ENCODE measurements around the gene MKRN2OS.

The MKRN2OS gene

DNA sequence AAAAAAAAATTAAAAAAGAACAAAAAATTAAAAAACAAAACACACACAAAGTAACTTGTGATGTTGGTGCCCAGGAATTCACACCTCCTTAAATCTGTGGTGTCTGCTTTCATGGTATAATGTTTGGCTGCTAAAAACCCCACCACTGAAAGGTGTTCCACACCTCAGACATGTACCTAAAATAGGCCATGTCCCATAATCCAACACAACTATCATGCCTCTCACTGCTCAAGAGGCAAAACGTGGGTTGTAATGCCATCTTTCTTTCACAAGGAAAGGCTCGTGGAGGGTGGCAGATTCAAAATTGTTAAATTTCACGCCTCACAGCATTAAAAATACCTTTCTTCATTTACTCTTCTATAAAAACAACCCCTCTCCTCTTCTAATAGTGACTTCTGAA, 41.1 kb upstream of the MKRN2OS start:
- no peak for DNase-seq (ENCODE audit: low read depth, low spot score)
- TF ChIP-seq, protein P1, sequence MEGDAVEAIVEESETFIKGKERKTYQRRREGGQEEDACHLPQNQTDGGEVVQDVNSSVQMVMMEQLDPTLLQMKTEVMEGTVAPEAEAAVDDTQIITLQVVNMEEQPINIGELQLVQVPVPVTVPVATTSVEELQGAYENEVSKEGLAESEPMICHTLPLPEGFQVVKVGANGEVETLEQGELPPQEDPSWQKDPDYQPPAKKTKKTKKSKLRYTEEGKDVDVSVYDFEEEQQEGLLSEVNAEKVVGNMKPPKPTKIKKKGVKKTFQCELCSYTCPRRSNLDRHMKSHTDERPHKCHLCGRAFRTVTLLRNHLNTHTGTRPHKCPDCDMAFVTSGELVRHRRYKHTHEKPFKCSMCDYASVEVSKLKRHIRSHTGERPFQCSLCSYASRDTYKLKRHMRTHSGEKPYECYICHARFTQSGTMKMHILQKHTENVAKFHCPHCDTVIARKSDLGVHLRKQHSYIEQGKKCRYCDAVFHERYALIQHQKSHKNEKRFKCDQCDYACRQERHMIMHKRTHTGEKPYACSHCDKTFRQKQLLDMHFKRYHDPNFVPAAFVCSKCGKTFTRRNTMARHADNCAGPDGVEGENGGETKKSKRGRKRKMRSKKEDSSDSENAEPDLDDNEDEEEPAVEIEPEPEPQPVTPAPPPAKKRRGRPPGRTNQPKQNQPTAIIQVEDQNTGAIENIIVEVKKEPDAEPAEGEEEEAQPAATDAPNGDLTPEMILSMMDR (IDR thresholded peaks at IDR 0.05; ENCODE audit: low read depth, low read length), result no peak
- no peak overlapping the region for H3K4me3 ChIP-seq (ENCODE audit: low read depth, low read length)
- in situ Hi-C loops (cut with HindIII; ENCODE audit: low sequenced_read_pairs), result no loop called here

DNA sequence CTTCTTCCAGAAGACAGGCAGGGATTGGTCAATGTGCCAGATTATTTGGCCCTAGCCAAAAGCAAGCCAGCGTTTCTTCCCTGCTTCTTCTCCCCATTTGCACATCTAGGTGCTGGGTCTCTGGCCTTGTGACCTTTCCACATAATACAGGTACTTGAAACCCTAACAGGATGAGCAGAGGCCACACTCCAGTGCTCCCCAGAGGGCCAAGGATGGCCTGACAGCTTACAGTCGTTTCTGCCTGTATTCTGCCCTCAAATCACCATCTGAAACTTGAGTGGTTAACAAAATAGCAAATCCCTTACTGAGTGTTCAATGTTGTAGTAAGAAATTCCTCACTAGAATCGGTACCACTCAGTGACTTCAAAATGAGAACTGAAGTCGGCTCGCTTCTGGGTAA, 40.7 kb upstream of the MKRN2OS start:
- no peak overlapping the region for H3K4me3 ChIP-seq (ENCODE audit: low read depth, low read length)
- in situ Hi-C loops (cut with HindIII; ENCODE audit: low sequenced_read_pairs), result no loop called here
- TF ChIP-seq, protein P1 (IDR thresholded peaks at IDR 0.05; ENCODE audit: low read depth, low read length), result no peak
- DNase-seq (ENCODE audit: low read depth, low spot score), result no peak

DNA sequence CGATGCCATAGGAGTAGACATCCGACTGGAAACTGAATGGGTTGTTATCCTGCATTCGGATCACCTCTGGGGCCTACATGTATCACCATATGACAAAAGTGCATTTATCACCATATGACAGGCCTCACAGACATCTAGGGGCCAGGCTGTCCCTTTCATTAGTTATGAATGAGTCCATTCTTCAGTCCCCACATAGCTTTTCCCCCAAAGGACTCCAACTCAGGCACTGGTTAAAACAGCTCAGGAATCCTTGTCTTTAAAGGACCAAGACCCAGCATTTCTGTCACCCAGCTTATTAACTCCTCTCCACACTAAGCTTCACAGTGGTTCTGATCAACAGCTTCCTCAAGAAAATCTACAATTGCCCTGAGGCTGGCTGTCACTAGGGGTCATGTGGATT, 39.9 kb upstream of the MKRN2OS start:
- no peak for DNase-seq (ENCODE audit: low read depth, low spot score)
- in situ Hi-C loops (cut with HindIII; ENCODE audit: low sequenced_read_pairs), result no loop called here
- H3K4me3 ChIP-seq (ENCODE audit: low read depth, low read length), result no peak overlapping the region
- TF ChIP-seq, protein P1 (IDR thresholded peaks at IDR 0.05; ENCODE audit: low read depth, low read length), result no peak

DNA sequence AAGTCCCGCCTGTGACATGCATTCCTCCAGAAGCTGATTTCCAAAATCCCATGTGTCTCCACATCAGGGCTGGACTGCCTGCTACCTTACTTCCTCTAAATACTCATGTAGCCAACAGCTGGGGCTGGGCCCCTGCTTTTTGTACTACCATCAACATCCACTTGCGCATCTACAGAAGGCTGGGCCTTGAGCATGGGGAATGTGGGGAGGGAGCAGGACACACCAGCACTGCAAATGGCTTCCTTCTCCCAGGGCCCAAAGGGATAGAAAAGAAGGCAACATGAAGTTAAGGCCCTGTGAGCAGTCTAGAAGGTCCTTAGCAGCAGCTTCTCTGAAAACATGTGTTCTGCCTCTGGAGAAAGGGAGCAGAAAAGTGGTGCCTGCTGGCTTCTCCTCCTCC, 38.8 kb upstream of the MKRN2OS start:
- H3K4me3 ChIP-seq (ENCODE audit: low read depth, low read length), result no peak overlapping the region
- in situ Hi-C loops (cut with HindIII; ENCODE audit: low sequenced_read_pairs), result no loop called here
- TF ChIP-seq, protein P1 (IDR thresholded peaks at IDR 0.05; ENCODE audit: low read depth, low read length), result no peak
- DNase-seq (ENCODE audit: low read depth, low spot score), result no peak

DNA sequence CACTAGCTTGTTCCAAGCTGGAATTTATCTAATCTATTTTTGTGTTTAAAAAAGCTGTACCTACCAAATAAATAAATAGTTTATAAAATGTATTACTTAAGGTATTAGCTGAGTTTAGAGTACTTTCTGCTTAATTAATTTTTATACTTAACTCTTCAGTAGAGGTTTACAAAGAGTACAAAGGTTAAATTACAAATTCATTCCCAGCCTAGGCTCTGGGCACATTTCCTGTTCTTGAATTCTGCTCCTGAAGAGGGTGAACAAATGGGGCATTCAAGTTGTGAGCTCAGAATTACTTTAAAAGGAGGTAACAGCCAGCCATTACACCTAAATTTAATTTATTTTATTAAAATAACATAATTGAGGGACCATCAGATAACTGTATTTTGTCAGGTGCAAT, 38.0 kb upstream of the MKRN2OS start:
- H3K4me3 ChIP-seq (ENCODE audit: low read depth, low read length), result no peak overlapping the region
- TF ChIP-seq, protein P1 (IDR thresholded peaks at IDR 0.05; ENCODE audit: low read depth, low read length), result no peak
- in situ Hi-C loops (cut with HindIII; ENCODE audit: low sequenced_read_pairs), result no loop called here
- no peak for DNase-seq (ENCODE audit: low read depth, low spot score)

DNA sequence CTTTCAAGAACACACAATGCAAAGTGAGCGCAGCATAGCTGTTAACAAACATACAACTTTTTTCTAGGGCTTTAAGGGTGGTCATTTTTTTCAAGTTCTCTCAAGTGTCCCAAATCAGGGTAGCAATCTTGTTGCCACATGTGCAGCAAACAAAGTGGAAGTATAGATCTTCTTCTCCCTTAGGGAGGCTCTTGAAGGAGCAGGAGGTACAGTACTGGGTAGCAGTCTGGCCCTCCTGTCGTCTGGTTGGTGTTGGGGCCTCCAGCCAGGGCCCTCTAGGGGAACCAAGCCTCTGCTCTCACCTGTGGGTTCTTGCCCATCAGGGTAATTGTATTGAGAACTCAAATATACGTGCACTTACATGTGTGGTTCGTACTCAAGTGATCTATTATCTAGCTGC, 37.4 kb upstream of the MKRN2OS start:
- in situ Hi-C loops (cut with HindIII; ENCODE audit: low sequenced_read_pairs), result no loop called here

More for the DNA sequence above, 37.4 kb upstream of the MKRN2OS start:
- no peak overlapping the region for H3K4me3 ChIP-seq (ENCODE audit: low read depth, low read length)
- TF ChIP-seq, protein P1 (IDR thresholded peaks at IDR 0.05; ENCODE audit: low read depth, low read length), result no peak
- DNase-seq (ENCODE audit: low read depth, low spot score), result no peak

Data from astrocyte of the spinal cord (primary cell).